Ectodermal cell (in vitro differentiated cells): ENCODE results near the gene DSCAM.

Experiments used
- H3K27ac ChIP-seq: 2 replicates; pipeline ENCODE4 v1.7.0; 2013; ENCODE audit warnings: mild to moderate bottlenecking, low read depth, low read length; ENCODE audit not compliant: insufficient read depth, poor library complexity, severe bottlenecking
- H3K27me3 ChIP-seq: 2 replicates; pipeline ENCODE4 v1.7.0; 2013; ENCODE audit warnings: mild to moderate bottlenecking, low read length; ENCODE audit not compliant: insufficient read depth, control insufficient read depth, poor library complexity, severe bottlenecking
- H3K36me3 ChIP-seq: one replicate; pipeline ENCODE4 v1.7.0; 2013; ENCODE audit warnings: low read length; ENCODE audit not compliant: control insufficient read depth, insufficient read depth
- H3K4me1 ChIP-seq: one replicate; pipeline ENCODE4 v1.7.0; 2013; ENCODE audit warnings: low read length; ENCODE audit not compliant: control insufficient read depth, insufficient read depth
- H3K4me3 ChIP-seq: 2 replicates; pipeline ENCODE4 v1.7.0; 2013; ENCODE audit warnings: low read depth, low read length, control low read depth; ENCODE audit not compliant: insufficient read depth
- H3K9me3 ChIP-seq: 2 replicates; pipeline ENCODE4 v1.7.0; 2013; ENCODE audit warnings: mild to moderate bottlenecking, low read length, moderate library complexity; ENCODE audit not compliant: control insufficient read depth
- WGBS, 2 experiments: methylation state at CpG; one replicate each; pipeline ENCODE4 v1.1.7; 2013; ENCODE audit warnings: missing lambda C conversion rate in 2 of 2; 5-methylcytosine and 5-hydroxymethylcytosine counted together

The DSCAM gene

DNA sequence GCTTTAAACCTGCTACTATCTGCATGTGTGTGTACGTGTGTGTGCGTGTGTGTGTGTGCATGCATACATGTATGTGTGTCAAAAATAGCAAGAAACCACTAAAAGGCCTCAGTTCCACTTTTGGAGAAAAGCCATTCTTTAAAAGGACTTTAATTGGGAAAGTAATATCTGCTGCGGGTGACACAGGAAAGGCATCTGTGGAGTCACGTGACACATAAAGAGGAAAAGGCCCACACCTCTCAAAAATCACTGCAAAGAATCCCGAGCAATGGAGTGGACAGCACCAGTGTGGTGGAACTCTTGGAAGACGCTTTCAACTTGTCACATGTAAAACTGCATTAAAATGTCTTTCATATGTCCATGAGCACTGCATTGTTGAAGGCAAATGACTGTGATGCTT is 63.6 kb downstream of the DSCAM start:
- Histone ChIP-seq H3K4me3 (no peak overlapping the region), H3K36me3 (no peaks in the 10 kb centered on the region)

DNA sequence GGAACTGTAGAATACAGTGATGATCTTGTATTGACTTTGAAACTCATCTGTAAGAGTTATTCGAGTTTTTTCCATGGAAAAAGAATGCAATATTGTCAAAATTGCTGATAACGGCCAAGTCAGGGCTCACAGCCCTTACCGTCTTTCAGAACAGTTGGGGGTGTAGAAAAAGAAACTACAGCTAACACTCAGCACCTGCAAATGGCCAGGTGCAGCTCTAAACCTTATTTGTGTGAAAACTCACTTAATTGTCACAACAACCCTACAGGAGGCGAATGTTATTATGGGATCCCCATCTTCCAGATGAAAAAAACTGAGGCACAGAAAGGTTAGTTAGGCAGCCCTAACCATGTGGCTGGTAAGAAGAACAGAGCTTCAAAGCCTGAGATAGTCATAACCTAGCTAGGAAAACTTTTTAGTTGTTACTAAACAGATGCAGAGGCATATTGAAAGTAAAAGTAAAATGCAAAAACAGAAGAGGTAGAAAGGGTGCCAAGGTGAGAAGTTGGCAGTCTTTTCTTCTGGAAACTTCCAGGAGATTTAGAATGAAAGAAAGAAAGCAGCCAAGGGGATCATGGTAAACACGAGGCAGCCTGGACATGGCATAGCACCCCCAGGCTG is 76.4 kb downstream of the DSCAM start:
- H3K36me3 ChIP-seq, result no peaks in the 10 kb centered on the region
- no peak overlapping the region for H3K4me3 ChIP-seq
- H3K4me1 ChIP-seq, result no peaks in the 10 kb centered on the region
- H3K9me3 ChIP-seq, result no peaks in the 10 kb centered on the region
- 92 to 93% methylated on average over 5 of the region's 5 CpGs for WGBS, 2 experiments
- no peaks in the 10 kb centered on the region for H3K27me3 ChIP-seq
- H3K27ac ChIP-seq, result no peak overlapping the region

More for the DNA sequence above, 63.6 kb downstream of the DSCAM start:
- H3K4me1 ChIP-seq, result no peaks in the 10 kb centered on the region
- no peaks in the 10 kb centered on the region for H3K27me3 ChIP-seq
- WGBS, 2 experiments, result 94 to 96% methylated on average over 6 of the region's 6 CpGs
- H3K9me3 ChIP-seq, result no peaks in the 10 kb centered on the region
- H3K27ac ChIP-seq, result no peak overlapping the region

DNA sequence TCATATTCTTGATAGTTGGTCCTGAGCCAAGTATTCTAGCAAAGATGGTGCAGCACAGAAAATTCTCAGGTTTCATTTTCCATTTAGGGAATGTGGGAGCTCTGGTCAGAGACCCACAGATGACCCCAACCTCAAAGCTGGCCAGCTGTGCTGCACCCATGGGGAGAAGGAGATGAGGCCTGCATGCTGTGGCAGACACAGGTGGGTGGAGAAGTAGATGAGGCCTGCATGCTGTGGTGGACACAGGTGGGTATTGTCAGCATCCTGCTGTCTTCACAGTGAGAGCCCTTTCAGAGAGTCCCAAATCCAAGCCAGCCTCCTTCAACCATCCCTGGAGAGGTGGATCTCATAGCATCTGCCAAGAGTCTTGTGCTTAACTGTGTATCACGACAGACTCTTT is 77.7 kb downstream of the DSCAM start:
- WGBS, 2 experiments, result 92% methylated on average over 1 of the region's 1 CpG
- Histone ChIP-seq H3K4me3 (no peak overlapping the region), H3K27me3 (no peaks in the 10 kb centered on the region), H3K9me3 (no peaks in the 10 kb centered on the region), H3K4me1 (no peaks in the 10 kb centered on the region), H3K36me3 (no peaks in the 10 kb centered on the region), H3K27ac (no peak overlapping the region)

DNA sequence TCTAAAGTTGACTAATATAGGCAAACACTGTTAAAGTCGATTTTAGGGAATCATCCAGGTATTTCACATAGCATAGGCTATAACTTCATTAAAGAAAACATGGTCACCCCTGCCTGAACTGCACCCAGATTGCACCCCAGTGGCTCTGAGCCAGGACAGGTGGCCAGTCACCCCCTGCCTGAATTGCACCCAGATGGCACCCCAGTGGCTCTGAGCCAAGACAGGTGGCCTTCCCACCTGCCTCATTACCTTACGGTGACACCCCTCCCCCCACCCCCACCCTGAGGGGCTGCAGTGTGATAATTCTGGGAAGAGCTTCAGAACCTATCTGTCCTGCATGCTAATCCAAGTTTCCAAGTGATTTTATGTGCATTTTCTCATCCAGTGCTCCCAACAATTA is 78.9 kb downstream of the DSCAM start:
- WGBS, 2 experiments, result 85% methylated on average over 2 of the region's 2 CpGs
- no peaks in the 10 kb centered on the region for H3K4me1 ChIP-seq
- no peak overlapping the region for H3K4me3 ChIP-seq
- no peak overlapping the region for H3K27ac ChIP-seq
- no peaks in the 10 kb centered on the region for H3K9me3 ChIP-seq
- no peaks in the 10 kb centered on the region for H3K36me3 ChIP-seq
- no peaks in the 10 kb centered on the region for H3K27me3 ChIP-seq

DNA sequence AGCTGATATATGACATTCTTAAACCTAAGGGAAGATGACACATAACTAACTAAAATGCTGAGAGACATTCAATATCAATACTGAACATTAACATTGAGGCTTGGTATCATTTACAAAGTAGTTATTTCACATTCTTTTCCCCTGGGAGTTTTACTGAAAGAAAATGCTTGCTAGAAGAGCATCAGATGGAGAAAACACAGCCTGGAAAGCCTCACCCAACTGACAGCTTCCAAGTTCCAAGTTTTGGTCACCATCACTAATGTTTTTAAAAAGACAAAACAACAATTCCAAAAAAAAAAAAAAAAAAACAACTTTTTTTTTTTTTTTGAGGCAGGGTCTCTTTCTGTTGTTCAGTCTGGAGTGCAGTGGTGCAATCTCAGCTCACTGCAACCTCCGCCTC is 80.6 kb downstream of the DSCAM start:
- no peaks in the 10 kb centered on the region for H3K4me1 ChIP-seq
- H3K9me3 ChIP-seq, result no peaks in the 10 kb centered on the region
- no peak overlapping the region for H3K4me3 ChIP-seq
- H3K27ac ChIP-seq, result no peak overlapping the region
- no peaks in the 10 kb centered on the region for H3K27me3 ChIP-seq
- no peaks in the 10 kb centered on the region for H3K36me3 ChIP-seq
- WGBS, 2 experiments, result 96 to 100% methylated on average over 1 of the region's 1 CpG

DNA sequence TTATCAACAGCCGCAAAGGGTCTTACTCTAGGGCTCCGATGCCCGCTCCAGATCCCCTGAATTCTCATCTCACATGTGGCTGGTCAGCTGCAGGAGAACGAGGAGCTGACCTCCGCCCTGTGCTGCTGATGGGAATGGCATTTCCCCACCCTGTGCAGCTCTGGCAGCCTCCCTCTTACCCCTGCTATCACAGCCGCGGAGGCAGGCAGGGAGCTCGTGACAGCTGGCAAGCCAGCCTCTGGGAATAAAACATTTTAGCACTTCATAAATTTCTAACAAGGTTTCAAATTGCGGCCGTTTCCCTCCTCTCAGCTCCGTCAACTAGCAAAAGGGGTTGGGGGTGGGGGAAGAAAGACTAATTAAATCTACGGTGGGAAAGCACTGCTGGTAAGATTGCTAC is 81.1 kb downstream of the DSCAM start:
- 73 to 75% methylated on average over 9 to 11 of the region's 12 CpGs for WGBS, 2 experiments
- Histone ChIP-seq H3K27ac (no peak overlapping the region), H3K36me3 (no peaks in the 10 kb centered on the region), H3K9me3 (no peaks in the 10 kb centered on the region), H3K27me3 (no peaks in the 10 kb centered on the region), H3K4me1 (no peaks in the 10 kb centered on the region), H3K4me3 (no peak overlapping the region)

DNA sequence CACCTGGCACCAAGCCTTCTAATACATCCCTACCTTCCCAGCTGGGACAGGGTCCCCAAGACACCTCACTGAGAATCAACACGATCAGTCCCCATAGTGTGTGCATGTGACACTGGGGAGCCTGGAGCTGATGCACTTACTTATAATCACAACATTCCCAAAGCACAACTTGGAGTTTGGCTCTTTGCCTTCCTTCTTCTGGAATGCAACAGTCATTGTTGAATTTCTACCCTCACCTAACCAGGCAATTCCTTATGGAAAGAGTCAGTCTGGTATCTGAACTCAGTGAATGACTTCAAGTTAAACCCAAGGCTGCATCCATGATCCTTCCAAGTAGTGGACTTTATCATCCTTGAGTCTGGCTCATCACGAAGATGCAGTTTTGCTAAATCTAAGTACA is 86.1 kb downstream of the DSCAM start:
- Histone ChIP-seq H3K27me3 (no peaks in the 10 kb centered on the region), H3K27ac (no peak overlapping the region), H3K9me3 (no peaks in the 10 kb centered on the region), H3K4me3 (no peak overlapping the region), H3K36me3 (no peaks in the 10 kb centered on the region), H3K4me1 (no peaks in the 10 kb centered on the region)
- 45 to 48% methylated on average over 2 of the region's 2 CpGs for WGBS, 2 experiments

DNA sequence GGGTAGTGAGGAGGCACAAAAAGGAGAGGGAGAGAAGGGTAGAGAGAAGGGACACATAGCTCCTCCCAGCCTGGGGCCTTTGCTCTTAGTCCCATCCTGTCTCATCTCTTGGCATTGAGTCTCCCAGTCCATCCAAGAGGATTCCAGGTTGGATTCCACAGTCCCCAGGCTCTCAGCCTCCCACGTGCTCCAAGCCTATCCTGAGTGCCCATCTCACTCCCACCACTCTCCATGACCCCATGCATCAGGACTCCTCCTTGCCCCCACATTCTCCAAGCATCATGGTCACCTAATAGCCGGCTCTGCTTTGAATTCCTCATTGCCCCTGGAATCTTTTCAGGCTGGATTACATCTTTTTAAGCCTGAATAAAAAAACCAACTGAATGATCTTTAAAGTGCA is 87.9 kb downstream of the DSCAM start:
- Histone ChIP-seq H3K36me3 (no peaks in the 10 kb centered on the region), H3K27me3 (no peaks in the 10 kb centered on the region), H3K27ac (no peak overlapping the region), H3K4me3 (no peak overlapping the region), H3K4me1 (no peaks in the 10 kb centered on the region), H3K9me3 (no peaks in the 10 kb centered on the region)
- WGBS, 2 experiments, result 88 to 90% methylated on average over 2 of the region's 2 CpGs

DNA sequence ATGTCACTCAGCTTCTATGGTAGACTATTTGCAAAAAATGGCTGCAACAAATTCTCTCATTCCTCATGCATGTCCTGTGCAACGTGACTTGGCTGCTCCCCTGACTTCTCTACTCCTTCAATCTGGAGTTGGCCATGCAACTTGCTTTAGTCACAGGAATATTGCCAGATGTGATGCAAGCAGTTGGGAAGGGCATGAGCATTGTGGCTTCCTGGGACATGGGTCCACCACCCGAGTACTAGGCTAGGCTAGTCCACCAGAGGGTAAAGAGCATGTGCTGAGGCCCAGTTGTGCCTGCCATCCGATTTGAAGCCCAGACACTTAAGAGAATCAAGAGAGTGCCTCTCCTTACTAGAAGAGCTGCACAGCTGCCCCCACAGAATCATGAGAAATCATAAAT is 89.6 kb downstream of the DSCAM start:
- 91 to 92% methylated on average over 3 of the region's 3 CpGs for WGBS, 2 experiments
- Histone ChIP-seq H3K27me3 (no peaks in the 10 kb centered on the region), H3K27ac (no peak overlapping the region), H3K36me3 (no peaks in the 10 kb centered on the region), H3K9me3 (no peaks in the 10 kb centered on the region), H3K4me1 (no peaks in the 10 kb centered on the region), H3K4me3 (no peak overlapping the region)

DNA sequence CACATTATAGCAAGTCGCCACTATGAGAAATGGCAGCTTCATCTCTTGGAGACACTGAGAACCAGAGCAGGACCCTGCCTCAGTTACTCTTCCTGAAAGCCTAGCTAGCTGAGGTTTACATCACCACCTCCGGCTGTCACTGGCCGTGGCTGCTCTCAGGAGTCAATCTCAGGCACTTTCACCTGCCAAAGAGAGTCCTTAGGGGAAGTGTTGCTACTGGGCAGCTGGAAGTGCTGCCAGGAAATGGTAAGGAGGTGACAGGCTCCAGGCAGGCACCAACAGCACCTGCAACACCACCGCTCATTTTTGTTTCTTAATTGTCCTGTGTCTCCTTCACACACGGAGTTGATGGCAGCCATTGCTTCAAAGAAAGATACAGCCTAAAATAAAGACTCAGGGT is 92.5 kb downstream of the DSCAM start:
- 73 to 74% methylated on average over 5 of the region's 5 CpGs for WGBS, 2 experiments
- no peaks in the 10 kb centered on the region for H3K36me3 ChIP-seq

DNA sequence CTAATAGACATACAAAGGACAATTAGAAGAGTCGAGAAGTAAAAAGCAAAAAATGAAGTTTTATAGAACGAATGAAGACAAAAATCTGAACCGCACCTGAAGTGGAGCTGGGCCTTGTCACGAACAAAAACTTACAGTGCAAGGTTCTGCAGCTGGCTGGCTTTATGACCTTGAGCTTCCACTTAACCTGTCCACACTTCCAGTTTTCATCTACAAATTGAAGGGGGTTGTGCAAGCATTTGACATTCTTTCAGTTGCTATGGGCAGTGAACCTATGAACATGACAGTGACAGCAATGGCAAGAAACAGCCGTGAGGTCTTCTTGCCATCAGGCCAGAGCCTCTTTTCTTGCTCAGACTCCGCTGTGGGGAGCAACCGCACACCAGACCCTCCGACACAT is 93.2 kb downstream of the DSCAM start:
- no peaks in the 10 kb centered on the region for H3K36me3 ChIP-seq
- no peaks in the 10 kb centered on the region for H3K9me3 ChIP-seq
- H3K4me1 ChIP-seq, result peaks cover 3% of the 10 kb centered on the region
- no peak overlapping the region for H3K27ac ChIP-seq
- H3K4me3 ChIP-seq, result no peak overlapping the region
- no peaks in the 10 kb centered on the region for H3K27me3 ChIP-seq
- WGBS, 2 experiments, result 92 to 95% methylated on average over 8 of the region's 8 CpGs

More for the DNA sequence above, 92.5 kb downstream of the DSCAM start:
- Histone ChIP-seq H3K27me3 (no peaks in the 10 kb centered on the region), H3K9me3 (no peaks in the 10 kb centered on the region), H3K27ac (no peak overlapping the region), H3K4me3 (no peak overlapping the region), H3K4me1 (peaks cover 3% of the 10 kb centered on the region)
